ENCODE data around the gene STK32C. TPM values are rescaled to one million over a fixed set of nuclear protein-coding genes. Genes with fewer than 3 reads are reported as not detected.

Gene STK32C
- total RNA-seq, 1 donor from 2014 or later: 13.0 TPM

DNA sequence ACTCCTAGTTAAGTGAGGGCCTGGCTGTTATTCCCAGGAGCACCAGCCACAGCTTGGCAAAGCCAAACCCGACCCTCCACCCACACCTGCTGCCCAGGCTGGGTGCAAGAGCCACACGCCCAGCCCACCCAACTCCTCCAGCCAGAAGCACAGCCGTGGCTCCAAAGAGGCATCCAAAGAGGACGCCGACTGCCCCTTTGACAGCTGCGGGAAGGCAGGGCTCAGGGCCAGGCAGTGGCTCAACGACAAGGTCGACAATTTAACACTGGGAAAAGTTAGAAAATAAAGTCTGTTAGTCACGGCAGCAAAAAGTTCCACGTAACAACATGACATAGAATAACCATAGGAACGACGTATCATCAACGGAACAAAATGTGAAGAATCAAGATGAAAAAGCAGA is 66.7 kb downstream of the STK32C start:
- TF ChIP-seq, protein P1, sequence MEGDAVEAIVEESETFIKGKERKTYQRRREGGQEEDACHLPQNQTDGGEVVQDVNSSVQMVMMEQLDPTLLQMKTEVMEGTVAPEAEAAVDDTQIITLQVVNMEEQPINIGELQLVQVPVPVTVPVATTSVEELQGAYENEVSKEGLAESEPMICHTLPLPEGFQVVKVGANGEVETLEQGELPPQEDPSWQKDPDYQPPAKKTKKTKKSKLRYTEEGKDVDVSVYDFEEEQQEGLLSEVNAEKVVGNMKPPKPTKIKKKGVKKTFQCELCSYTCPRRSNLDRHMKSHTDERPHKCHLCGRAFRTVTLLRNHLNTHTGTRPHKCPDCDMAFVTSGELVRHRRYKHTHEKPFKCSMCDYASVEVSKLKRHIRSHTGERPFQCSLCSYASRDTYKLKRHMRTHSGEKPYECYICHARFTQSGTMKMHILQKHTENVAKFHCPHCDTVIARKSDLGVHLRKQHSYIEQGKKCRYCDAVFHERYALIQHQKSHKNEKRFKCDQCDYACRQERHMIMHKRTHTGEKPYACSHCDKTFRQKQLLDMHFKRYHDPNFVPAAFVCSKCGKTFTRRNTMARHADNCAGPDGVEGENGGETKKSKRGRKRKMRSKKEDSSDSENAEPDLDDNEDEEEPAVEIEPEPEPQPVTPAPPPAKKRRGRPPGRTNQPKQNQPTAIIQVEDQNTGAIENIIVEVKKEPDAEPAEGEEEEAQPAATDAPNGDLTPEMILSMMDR (conservative IDR thresholded peaks at IDR 0.05; ENCODE audit: low read depth, low read length): no peak
- no peak overlapping the region for H3K4me3 ChIP-seq (ENCODE audit: low read depth, low read length)
- no peak for DNase-seq (ENCODE audit: low read depth)

GRCh38 chr10:132240581-132240980 is 67.2 kb downstream of the STK32C start:
- TF ChIP-seq, protein P1 (conservative IDR thresholded peaks at IDR 0.05; ENCODE audit: low read depth, low read length): no peak
- DNase-seq (ENCODE audit: low read depth): no peak
- H3K4me3 ChIP-seq (ENCODE audit: low read depth, low read length): no peak overlapping the region

DNA sequence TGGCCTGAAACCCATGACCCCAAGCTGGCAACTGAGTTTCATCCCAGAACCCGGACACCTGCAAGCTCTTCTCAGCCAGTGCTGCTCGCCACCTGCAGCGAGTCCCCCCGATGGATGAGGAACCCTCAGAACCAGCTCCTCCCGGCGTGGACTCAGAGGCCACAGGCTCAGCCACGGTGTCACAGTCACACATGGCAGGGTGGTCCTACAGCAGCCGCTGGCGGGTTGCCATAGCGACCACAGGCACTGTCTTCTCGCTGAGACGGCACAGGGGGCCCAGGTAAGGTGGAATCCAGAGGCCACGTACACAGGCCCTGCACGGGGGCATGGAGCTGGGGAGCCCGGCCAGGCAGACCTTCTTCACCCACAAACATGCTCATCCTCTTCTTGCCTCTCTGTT is 67.6 kb downstream of the STK32C start:
- no peak for DNase-seq (ENCODE audit: low read depth)
- H3K4me3 ChIP-seq (ENCODE audit: low read depth, low read length): no peak overlapping the region
- TF ChIP-seq, protein P1 (conservative IDR thresholded peaks at IDR 0.05; ENCODE audit: low read depth, low read length): no peak

DNA sequence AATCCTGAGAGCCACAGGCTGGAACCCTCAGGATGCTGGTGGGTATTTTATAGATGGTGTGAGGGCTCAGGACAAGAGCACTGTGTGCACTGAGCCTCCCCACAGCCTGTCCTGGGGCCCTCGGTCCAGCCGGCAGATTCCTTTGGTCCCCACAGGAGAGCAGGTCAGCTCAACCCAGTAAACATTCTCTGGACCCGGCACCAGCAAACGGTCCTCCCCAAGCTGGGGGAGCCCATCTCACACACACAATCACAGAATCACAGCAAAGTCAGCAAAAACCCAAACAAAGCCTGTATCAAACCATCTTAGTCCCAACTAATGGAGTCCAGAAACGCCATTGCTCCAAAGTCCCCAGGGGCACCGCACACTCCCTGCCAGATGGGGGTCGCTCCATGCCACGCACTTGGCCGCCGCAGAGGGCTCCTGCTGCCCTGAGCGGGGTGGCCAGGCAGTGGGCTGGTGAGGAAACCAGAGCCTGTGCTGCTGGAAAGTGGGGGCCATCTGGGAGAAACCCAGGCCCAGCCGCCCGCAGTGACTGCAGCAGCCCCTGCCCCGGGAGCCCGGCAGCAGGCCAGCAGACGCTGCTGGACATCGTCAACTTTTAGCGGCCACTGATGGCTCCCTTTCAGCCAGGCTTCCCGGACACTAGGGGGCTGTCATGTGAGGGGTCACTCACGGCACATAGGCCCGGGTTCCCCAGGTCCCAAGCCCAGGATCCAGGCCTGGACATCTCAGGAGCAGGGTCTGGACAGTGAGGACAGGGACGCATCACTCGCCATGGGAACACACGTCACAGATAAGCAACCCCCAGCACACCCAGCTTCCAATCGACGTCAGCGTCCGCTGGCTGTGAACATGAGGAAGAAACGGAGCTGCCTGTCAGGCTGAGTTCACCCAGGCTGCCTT is 68.4 kb downstream of the STK32C start:
- TF ChIP-seq, protein P1 (conservative IDR thresholded peaks at IDR 0.05; ENCODE audit: low read depth, low read length): no peak
- DNase-seq (ENCODE audit: low read depth): no peak

GRCh38 chr10:132238371-132239125 is 69.2 kb downstream of the STK32C start:
- TF ChIP-seq, protein P1 (conservative IDR thresholded peaks at IDR 0.05; ENCODE audit: low read depth, low read length): no peak
- DNase-seq (ENCODE audit: low read depth): no peak

More for the DNA sequence above, 68.4 kb downstream of the STK32C start:
- no peak overlapping the region for H3K4me3 ChIP-seq (ENCODE audit: low read depth, low read length)

GRCh38 chr10:132237871-132238270 is 69.9 kb downstream of the STK32C start:
- no peak for DNase-seq (ENCODE audit: low read depth)
- TF ChIP-seq, protein P1 (conservative IDR thresholded peaks at IDR 0.05; ENCODE audit: low read depth, low read length): no peak
- H3K4me3 ChIP-seq (ENCODE audit: low read depth, low read length): no peak overlapping the region

More at GRCh38 chr10:132238371-132239125, 69.2 kb downstream of the STK32C start:
- H3K4me3 ChIP-seq (ENCODE audit: low read depth, low read length): no peak overlapping the region
